Heart left ventricle (tissue), 13 donors: ENCODE measurements around the gene DYNC2LI1.

ENCODE experiments used
- CTCF ChIP-seq, 12 donors: fragments of 200-600 bp; sonication (generic) in 4 of 12; IDR thresholded peaks; one replicate each; pipeline versions ENCODE4 v1.5.0 to v1.8.0; 2018 to 2022; ENCODE audit warnings: antibody characterized with exemption in 12 of 12, mild to moderate bottlenecking in 5 of 12
- POLR2A ChIP-seq, 2 donors: fragments of 450-650 bp; IDR thresholded peaks; one replicate each; pipeline ENCODE4 v1.6.1; 2017; ENCODE audit warnings: antibody characterized with exemption in 2 of 2, mild to moderate bottlenecking in 2 of 2, moderate library complexity in 2 of 2
- donor health status: ischemic (EF 13 %, LVEDD 7.1; RV severe dilation, severe dysfunction).
- donor health status: DM: no; HTN: yes; CAD: no.
- donor health status: DM: no; HTN: no; CAD: no.
- donor health status: ischemic (EF 25% LVEDD 6.9; RV normal size, moderate dysfunction).
- donor health status: ischemic (EF 25% LVEDD 5.7; RV mildly dilated, moderate dysfunction).
- donor health status: ischemic (EF 35%, LVEDD 5.7; RV mildly dilated, moderate dysfunction).
- donor health status: nonischemic (EF 11% LVEDD 7.7; RV severe dilation, severe dysfunction).
- donor health status: DM: yes; HTN: yes; CAD: no.
- donor health status: PGD.
- donor health status: ischemic (EF 29% LVEDD 5.4; RV normal size, mild dysfunction).
- donor health status: nonischemic (EF 23%, LVEDD 6.1; RV moderate dilation, normal function).

DNA sequence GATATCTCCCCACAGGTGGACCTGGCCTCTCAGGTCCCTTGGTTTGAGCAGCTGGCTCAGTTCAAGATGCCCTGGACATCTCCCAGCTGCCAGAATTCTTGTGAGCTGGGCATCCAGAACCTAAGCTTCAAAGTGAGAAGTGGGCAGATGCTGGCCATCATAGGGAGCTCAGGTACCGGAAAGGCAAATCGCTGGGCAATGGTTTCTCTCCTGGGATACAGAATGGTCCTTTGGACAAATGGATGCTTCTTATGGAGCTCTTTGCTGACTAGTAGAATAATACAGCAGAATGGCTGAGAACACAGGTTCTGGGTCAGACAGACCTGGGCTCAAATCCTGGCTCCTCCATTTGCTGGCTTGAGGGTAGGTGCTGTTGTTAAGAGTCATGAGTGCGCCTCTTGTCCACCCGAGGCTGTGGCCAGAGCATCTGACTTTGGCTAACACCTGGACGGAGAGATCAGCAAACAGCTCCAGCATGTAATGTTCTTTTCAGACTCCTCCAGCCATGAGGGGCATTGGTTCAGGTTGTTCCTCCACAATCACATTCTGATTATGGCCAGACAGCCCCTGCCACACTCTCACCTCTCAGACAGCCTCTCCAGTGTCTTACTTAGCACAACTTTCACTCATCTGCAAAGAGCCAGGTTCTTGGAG lies 72.4 kb downstream of the DYNC2LI1 start:
- TF ChIP-seq CTCF (IDR thresholded peaks at IDR 0.05): no peak
- TF ChIP-seq POLR2A (IDR thresholded peaks at IDR 0.05): no peak
